H1 (cell line): ENCODE measurements around the gene TCF7L2. TPM values are rescaled to one million over a fixed set of nuclear protein-coding genes. Genes with fewer than 3 reads are reported as not detected.

ENCODE experiments used
- CTCF ChIA-PET: fragments of 300-600 bp; sonication (Branson Sonifier 250); formaldehyde crosslinking; loops from one replicate; lab custom pipeline; 2021; ENCODE audit not compliant: partially characterized antibody; lab: Charles Lee
- POLR2A ChIA-PET: fragments of 300-600 bp; sonication (Branson Sonifier 250); formaldehyde crosslinking; loops from one replicate; lab custom pipeline; 2021; ENCODE audit warnings: inconsistent platforms; ENCODE audit not compliant: partially characterized antibody; lab: Charles Lee
- DNase-seq, 2 experiments: peaks; one replicate each; pipeline versions ENCODE4 v3.0.0 to v3.0.0-alpha.2; 2010 to 2022; ENCODE audit warnings: low spot score in 2 of 2, low read depth in 1 of 2, mixed read lengths in 1 of 2
- FAIRE-seq: peaks from 2 replicates; lab custom pipeline; 2011; peaks lifted over from hg19 to GRCh38; lab: Jason Lieb, UNC
- H2AFZ ChIP-seq: 2 replicates; pipeline ENCODE4 v1.8.1; 2012; ENCODE audit warnings: low read length, inconsistent platforms
- H2AK5ac ChIP-seq: 2 replicates; pipeline ENCODE4 v1.6.1; 2013; ENCODE audit warnings: low read depth, low read length
- H2BK120ac ChIP-seq: replicated peaks from 2 replicates; pipeline ENCODE3; 2013; ENCODE audit warnings: low read depth, low read length, inconsistent platforms
- H2BK12ac ChIP-seq: 2 replicates; pipeline ENCODE4 v1.6.1; 2013; ENCODE audit warnings: low read depth, low read length
- H2BK15ac ChIP-seq: 2 replicates; pipeline ENCODE4 v1.6.1; 2013; ENCODE audit warnings: low read length
- H2BK20ac ChIP-seq: 2 replicates; pipeline ENCODE4 v1.6.1; 2013; ENCODE audit warnings: low read length
- H2BK5ac ChIP-seq: 2 replicates; pipeline ENCODE4 v1.6.1; 2013; ENCODE audit warnings: low read depth, low read length
- H3K14ac ChIP-seq: 2 replicates; pipeline ENCODE4 v1.6.1; 2013; ENCODE audit warnings: inconsistent platforms; ENCODE audit not compliant: insufficient read length
- H3K18ac ChIP-seq: 2 replicates; pipeline ENCODE4 v1.6.1; 2013; ENCODE audit warnings: low read length; ENCODE audit errors: extremely low read depth
- H3K23ac ChIP-seq: 2 replicates; pipeline ENCODE4 v1.6.1; 2013; ENCODE audit warnings: inconsistent platforms; ENCODE audit not compliant: insufficient read length
- H3K23me2 ChIP-seq: 2 replicates; pipeline ENCODE4 v1.6.1; 2013; ENCODE audit warnings: low read depth, low read length
- H3K27ac ChIP-seq: 2 replicates; pipeline ENCODE4 v1.6.1; 2011; ENCODE audit warnings: low read depth, low read length, inconsistent platforms
- H3K27me3 ChIP-seq, 4 experiments: replicated peaks in 1 of 4; 1 replicate in 1 of 4; 2 replicates in 3 of 4; pipeline versions ENCODE4 v1.6.1 to v1.8.1; 2011 to 2013; ENCODE audit warnings: low read length in 3 of 4, mild to moderate bottlenecking in 3 of 4, inconsistent platforms in 2 of 4, mixed read lengths in 2 of 4, moderate library complexity in 1 of 4; ENCODE audit not compliant: control insufficient read depth in 3 of 4, insufficient read depth in 3 of 4; ENCODE audit errors: extremely low read depth in 1 of 4
- H3K36me3 ChIP-seq, 4 experiments: 2 replicates each; pipeline versions ENCODE4 v1.6.1 to v1.8.1; 2011 to 2013; ENCODE audit warnings: mild to moderate bottlenecking in 4 of 4, low read length in 3 of 4, moderate library complexity in 2 of 4, control low read depth in 1 of 4, inconsistent platforms in 1 of 4; ENCODE audit not compliant: insufficient read depth in 4 of 4, control insufficient read depth in 2 of 4
- H3K4ac ChIP-seq: replicated peaks from 2 replicates; pipeline ENCODE3; 2013; ENCODE audit warnings: low read length, low read depth, mixed read lengths, inconsistent platforms; ENCODE audit not compliant: insufficient read length
- H3K4me1 ChIP-seq, 4 experiments: replicated peaks in 1 of 4; 1 replicate in 1 of 4; 2 replicates in 3 of 4; pipeline versions ENCODE4 v1.6.1 to v1.8.1; 2011 to 2013; ENCODE audit warnings: low read length in 3 of 4, inconsistent platforms in 2 of 4, mixed read lengths in 1 of 4; ENCODE audit not compliant: insufficient read depth in 4 of 4, control insufficient read depth in 3 of 4
- H3K4me2 ChIP-seq, 2 experiments: 2 replicates each; pipeline versions ENCODE4 v1.6.1 to v1.8.1; 2011 to 2013; ENCODE audit warnings: low read depth in 2 of 2, low read length in 2 of 2, control low read depth in 1 of 2, inconsistent platforms in 1 of 2, mild to moderate bottlenecking in 1 of 2; ENCODE audit not compliant: insufficient read depth in 1 of 2
- H3K4me3 ChIP-seq, 4 experiments: fragments of 200-600, 300-600 bp in 1 of 4; sonication (generic), shearing (Covaris generic), sonication (Bioruptor Twin) in 1 of 4; 2 replicates each; pipeline versions ENCODE4 v1.5.1 to v1.8.1; 2011 to 2016; ENCODE audit warnings: low read length in 4 of 4, low read depth in 3 of 4, control low read depth in 2 of 4, inconsistent platforms in 2 of 4, mild to moderate bottlenecking in 2 of 4, mixed read lengths in 1 of 4, moderate library complexity in 1 of 4; ENCODE audit not compliant: insufficient read depth in 2 of 4; ENCODE audit errors: extremely low read depth in 1 of 4
- H3K56ac ChIP-seq: replicated peaks from 2 replicates; pipeline ENCODE3; 2013; ENCODE audit warnings: low read depth, mild to moderate bottlenecking, mixed read lengths, low read length, inconsistent platforms; ENCODE audit not compliant: insufficient read length
- H3K79me1 ChIP-seq: 2 replicates; pipeline ENCODE4 v1.6.1; 2013; ENCODE audit warnings: low read depth, low read length, control low read depth
- H3K79me2 ChIP-seq, 2 experiments: 2 replicates each; pipeline versions ENCODE4 v1.6.1 to v1.8.1; 2012 to 2013; ENCODE audit warnings: low read length in 2 of 2, mild to moderate bottlenecking in 2 of 2, inconsistent platforms in 1 of 2; ENCODE audit not compliant: insufficient read depth in 2 of 2, control insufficient read depth in 1 of 2
- H3K9ac ChIP-seq, 4 experiments: replicated peaks in 1 of 4; 1 replicate in 1 of 4; 2 replicates in 3 of 4; pipeline versions ENCODE4 v1.6.1 to v1.8.1; 2011 to 2013; ENCODE audit warnings: low read depth in 3 of 4, low read length in 3 of 4, control low read depth in 2 of 4, mild to moderate bottlenecking in 2 of 4, moderate library complexity in 2 of 4, inconsistent platforms in 1 of 4; ENCODE audit errors: extremely low read depth in 1 of 4
- H3K9me3 ChIP-seq, 2 experiments: 2 replicates each; pipeline versions ENCODE4 v1.6.1 to v1.8.1; 2012 to 2013; ENCODE audit warnings: mild to moderate bottlenecking in 2 of 2, moderate library complexity in 2 of 2, control low read depth in 1 of 2, inconsistent platforms in 1 of 2, low read depth in 1 of 2, low read length in 1 of 2, mixed read lengths in 1 of 2; ENCODE audit not compliant: insufficient read depth in 2 of 2
- H4K20me1 ChIP-seq, 2 experiments: replicated peaks in 1 of 2; 2 replicates each; pipeline versions ENCODE3 to v1.8.1; 2011 to 2013; ENCODE audit warnings: inconsistent platforms in 2 of 2, low read length in 2 of 2, mild to moderate bottlenecking in 1 of 2; ENCODE audit not compliant: insufficient read depth in 2 of 2, control insufficient read depth in 1 of 2
- H4K5ac ChIP-seq: 2 replicates; pipeline ENCODE4 v1.6.1; 2013; ENCODE audit warnings: low read length, low read depth, mixed read lengths, inconsistent platforms; ENCODE audit not compliant: insufficient read length
- H4K8ac ChIP-seq: 2 replicates; pipeline ENCODE4 v1.8.0; 2013; ENCODE audit warnings: mild to moderate bottlenecking, moderate library complexity, low read length, inconsistent platforms; ENCODE audit not compliant: insufficient read depth; ENCODE audit errors: extremely low read depth
- H4K91ac ChIP-seq: replicated peaks from 2 replicates; pipeline ENCODE3; 2013; ENCODE audit warnings: low read length, mixed read lengths, inconsistent platforms; ENCODE audit not compliant: insufficient read length
- CHD1 ChIP-seq: IDR thresholded peaks from 2 replicates; pipeline ENCODE4 v1.6.1; 2012; ENCODE audit warnings: low read depth, low read length, improper control_type of control experiment
- FOSL1 ChIP-seq: IDR thresholded peaks from 2 replicates; pipeline ENCODE4 v1.6.1; 2011; ENCODE audit warnings: mild to moderate bottlenecking, low read depth, low read length, moderate library complexity; ENCODE audit not compliant: insufficient read depth
- NRF1 ChIP-seq: IDR thresholded peaks from 2 replicates; pipeline ENCODE4 v1.6.1; 2011; ENCODE audit warnings: mild to moderate bottlenecking, low read depth, low read length, improper control_type of control experiment
- POLR2AphosphoS5 ChIP-seq: IDR thresholded peaks from 2 replicates; pipeline ENCODE4 v1.6.1; 2011; ENCODE audit warnings: low read depth, low read length
- WGBS, 2 experiments: shearing (Covaris generic) in 1 of 2; methylation state at CpG; one replicate each; pipeline versions ENCODE4 v1.1.6 to v1.1.7; 2013 to 2015; ENCODE audit warnings: low lambda C conversion rate in 2 of 2, mixed read lengths in 2 of 2, inconsistent platforms in 1 of 2, low coverage in 1 of 2, missing lambda C conversion rate in 1 of 2; ENCODE audit not compliant: insufficient replicate concordance in 2 of 2, insufficient coverage in 1 of 2, insufficient read length in 1 of 2; ENCODE audit errors: extremely low coverage in 1 of 2, missing lambda C conversion rate in 1 of 2; 5-methylcytosine and 5-hydroxymethylcytosine counted together
- polyA plus RNA-seq, 7 experiments: library from polyadenylated mRNA; depleted of rRNA in 3 of 7; stranded (reverse) in 5 of 7; unstranded in 2 of 7; fragments of >200 nt in 5 of 7; fragments of 200-250 nt in 2 of 7; gene quantifications; 1 replicate in 5 of 7; 2 replicates in 1 of 7; 4 replicates in 1 of 7; pipeline versions ENCODE4 v1.2.1 to v1.2.3, GENCODE V29; 2011 to 2013; ENCODE audit warnings: missing spikeins in 2 of 7, mixed read lengths in 2 of 7
- total RNA-seq: library from RNA; stranded (reverse); fragmentation: NEBNext Ultra II Directional; extraction: Animal tissue kit (Norgen Biotek cat#: 25700); gene quantifications from 2 replicates; pipeline ENCODE4 v1.2.1, GENCODE V29; 2021

The TCF7L2 gene
- total and polyA plus RNA-seq, 2 of the 8 experiments (the other 6 are each of a cell fraction or from before 2014, with no cell fraction given) = 33.9 to 67.3 TPM

- TF ChIP-seq FOSL1 (no peak), CHD1 (no peak), POLR2AphosphoS5 (no peak), NRF1 (no peak)
- no peak overlapping the region for H4K8ac ChIP-seq
- no peaks in the 10 kb centered on the region; the same call in 1 of the 2 replicates for H3K23me2 ChIP-seq
- WGBS, 2 experiments = 88% methylated on average over 7 of the region's 7 CpGs; no CpG with 5 or more reads in 1 of the 2 experiments
- POLR2A ChIA-PET = interaction anchor here (0.9 to 3.1 kb wide), 3 partner anchors 11 to 69 kb away, joined by 3 to 10 read pairs (median 3); no protein-coding TSS in a partner anchor
- H3K4me1 ChIP-seq = peaks cover 11 to 62% (median 42%) of the 10 kb centered on the region in 4 experiments
- H3K27me3 ChIP-seq = no peaks in the 10 kb centered on the region
- FAIRE-seq (no peak), DNase-seq (no peak)
- peak overlapping the region; percentile 72 for H3K18ac ChIP-seq
- H4K5ac ChIP-seq = no peak overlapping the region
- H3K27ac ChIP-seq = no peak overlapping the region
- H2AK5ac ChIP-seq = no peak overlapping the region
- no peak overlapping the region for H3K9ac ChIP-seq
- H2BK15ac ChIP-seq = no peak overlapping the region
- no peak overlapping the region for H3K56ac ChIP-seq
- no peak overlapping the region for H3K4me3 ChIP-seq
- no peak overlapping the region for H3K4me2 ChIP-seq
- peaks cover 23% of the 10 kb centered on the region for H3K79me1 ChIP-seq
- no peak overlapping the region for H2BK120ac ChIP-seq
- H3K79me2 ChIP-seq = peaks cover 9 to 100% of the 10 kb centered on the region in 2 experiments; a peak in 3 of 4 replicates
- H4K20me1 ChIP-seq = peaks cover 17 to 24% of the 10 kb centered on the region in 2 experiments
- CTCF ChIA-PET = interaction anchor here (0.9 to 3.0 kb wide), 3 partner anchors 9 to 502 kb away, joined by 3 to 13 read pairs (median 4); no protein-coding TSS in a partner anchor
- no peak overlapping the region for H2BK12ac ChIP-seq
- no peaks in the 10 kb centered on the region for H3K9me3 ChIP-seq
- H3K14ac ChIP-seq = no peak overlapping the region
- no peak overlapping the region for H3K23ac ChIP-seq
- H2AFZ ChIP-seq = no peak overlapping the region
- no peak overlapping the region for H2BK5ac ChIP-seq
- 0 out of 8 replicates have a peak, but pooled peaks cover 0 to 5% (median 0%) of the 10 kb centered on the region in 4 experiments for H3K36me3 ChIP-seq
- no peak overlapping the region for H4K91ac ChIP-seq
- no peak overlapping the region for H2BK20ac ChIP-seq
- H3K4ac ChIP-seq = no peak overlapping the region
These were observed 111.0 kb downstream of the TCF7L2 start for GRCh38 chr10:113061054-113061430.
